Endothelial cell of umbilical vein (primary cell): ENCODE results near the gene CDH20. TPM values are rescaled to one million over a fixed set of nuclear protein-coding genes. Genes with fewer than 3 reads are reported as not detected.

Experiments
- BruUV-seq: library from RNA; stranded (reverse); fragments of 400-500 nt; replicated peaks from 2 replicates; lab custom pipeline; 2021; lab: Mats Ljungman, UMichigan
- CTCF ChIA-PET: fragments of 300-600, 350-600 bp; sonication (Branson Sonifier 250); formaldehyde crosslinking; loops from one replicate; lab custom pipeline; 2021; ENCODE audit warnings: antibody characterized with exemption, inconsistent platforms; lab: Charles Lee
- POLR2A ChIA-PET: fragments of 300-600, 350-600 bp; sonication (Branson Sonifier 250); formaldehyde crosslinking; loops from one replicate; lab custom pipeline; 2021; ENCODE audit warnings: antibody characterized with exemption, inconsistent platforms; lab: Charles Lee
- DNase-seq: peaks from one replicate; pipeline ENCODE4 v3.0.0-alpha.2; 2011; ENCODE audit warnings: low read depth, low spot score
- FAIRE-seq: peaks from 2 replicates; lab custom pipeline; 2011; peaks lifted over from hg19 to GRCh38; lab: Jason Lieb, UNC
- H2AFZ ChIP-seq: 2 replicates; pipeline ENCODE4 v1.6.0; 2012; ENCODE audit warnings: low read depth, low read length, control low read depth, inconsistent platforms
- H3K27ac ChIP-seq: 2 replicates; pipeline ENCODE4 v1.5.1; 2011; ENCODE audit warnings: low read depth, mild to moderate bottlenecking, control low read depth, low read length, moderate library complexity; ENCODE audit not compliant: insufficient read depth
- H3K27me3 ChIP-seq, 2 experiments: 2 replicates each; pipeline versions ENCODE4 v1.6.0 to v1.6.1; 2011; ENCODE audit warnings: low read length in 2 of 2, mixed read lengths in 1 of 2; ENCODE audit not compliant: control insufficient read depth in 2 of 2, insufficient read depth in 2 of 2
- H3K36me3 ChIP-seq, 2 experiments: 2 replicates in 1 of 2; 3 replicates in 1 of 2; pipeline ENCODE4 v1.5.1; 2011; ENCODE audit warnings: low read length in 2 of 2, mild to moderate bottlenecking in 1 of 2, moderate library complexity in 1 of 2; ENCODE audit not compliant: control insufficient read depth in 2 of 2, insufficient read depth in 2 of 2; ENCODE audit errors: extremely low read depth in 1 of 2
- H3K4me1 ChIP-seq: 3 replicates; pipeline ENCODE4 v1.5.1; 2011; ENCODE audit warnings: mild to moderate bottlenecking, low read length; ENCODE audit not compliant: control insufficient read depth, insufficient read depth; ENCODE audit errors: extremely low read depth
- H3K4me2 ChIP-seq: 2 replicates; pipeline ENCODE4 v1.6.1; 2011; ENCODE audit warnings: low read length, control low read depth, mixed read lengths; ENCODE audit not compliant: insufficient read depth
- H3K4me3 ChIP-seq, 3 experiments: fragments of 200-600 bp in 1 of 3; sonication (generic), shearing (Covaris generic) in 1 of 3; replicated peaks in 1 of 3; 2 replicates each; pipeline ENCODE4 v1.5.1; 2011 to 2016; ENCODE audit warnings: control low read depth in 3 of 3, low read length in 3 of 3, mild to moderate bottlenecking in 2 of 3, inconsistent platforms in 1 of 3, low read depth in 1 of 3, moderate library complexity in 1 of 3; ENCODE audit not compliant: insufficient read depth in 1 of 3
- H3K79me2 ChIP-seq: 2 replicates; pipeline ENCODE4 v1.6.0; 2012; ENCODE audit warnings: low read length, inconsistent platforms; ENCODE audit not compliant: control insufficient read depth, insufficient read depth
- H3K9ac ChIP-seq: replicated peaks from 2 replicates; pipeline ENCODE3; 2011; ENCODE audit warnings: low read length, control low read depth; ENCODE audit not compliant: insufficient read depth; ENCODE audit errors: extremely low read depth
- H3K9me1 ChIP-seq: replicated peaks from 3 replicates; pipeline ENCODE4 v1.6.0; 2011; ENCODE audit warnings: mild to moderate bottlenecking, low read length; ENCODE audit not compliant: control insufficient read depth, insufficient read depth; ENCODE audit errors: extremely low read depth
- H3K9me3 ChIP-seq: replicated peaks from 2 replicates; pipeline ENCODE4 v1.5.1; 2012; ENCODE audit warnings: low read length, inconsistent platforms; ENCODE audit not compliant: control insufficient read depth, insufficient read depth
- H4K20me1 ChIP-seq: replicated peaks from 2 replicates; pipeline ENCODE3; 2011; ENCODE audit warnings: mild to moderate bottlenecking, low read length; ENCODE audit not compliant: control insufficient read depth, insufficient read depth; ENCODE audit errors: extremely low read depth
- CTCF ChIP-seq, 2 donors: IDR thresholded peaks; 1 replicate in 1 of 2; 2 replicates in 1 of 2; pipeline ENCODE4 v1.5.1; 2011; ENCODE audit warnings: low read length in 2 of 2, mild to moderate bottlenecking in 2 of 2, moderate library complexity in 2 of 2, control low read depth in 1 of 2, inconsistent platforms in 1 of 2, low read depth in 1 of 2; ENCODE audit not compliant: insufficient read depth in 1 of 2; ENCODE audit errors: extremely low read depth in 1 of 2
- EZH2 ChIP-seq: IDR thresholded peaks from 2 replicates; pipeline ENCODE4 v1.6.1; 2012; ENCODE audit warnings: borderline replicate concordance, low read depth, mild to moderate bottlenecking, moderate library complexity, low read length, inconsistent platforms; ENCODE audit not compliant: severe bottlenecking
- FOS ChIP-seq: IDR thresholded peaks from 2 replicates; pipeline ENCODE4 v1.6.1; 2011; ENCODE audit warnings: mild to moderate bottlenecking, low read length, moderate library complexity, borderline replicate concordance; ENCODE audit not compliant: insufficient read depth
- GATA2 ChIP-seq: IDR thresholded peaks from 2 replicates; pipeline ENCODE4 v1.7.0; 2011; ENCODE audit warnings: low read depth, mild to moderate bottlenecking, moderate library complexity, mixed read lengths, low read length; ENCODE audit not compliant: insufficient read length, insufficient read depth
- JUN ChIP-seq: IDR thresholded peaks from 2 replicates; pipeline ENCODE4 v1.6.1; 2011; ENCODE audit warnings: borderline replicate concordance, low read depth; ENCODE audit not compliant: insufficient read length, insufficient read depth
- MYC ChIP-seq: IDR thresholded peaks from one replicate; pipeline ENCODE4 v1.6.1; 2011; ENCODE audit warnings: mild to moderate bottlenecking, low read depth, low read length
- POLR2A ChIP-seq: IDR thresholded peaks from 2 replicates; pipeline ENCODE4 v1.6.1; 2012; ENCODE audit warnings: low read depth, mild to moderate bottlenecking, control low read depth, low read length
- POLR2AphosphoS5 ChIP-seq: IDR thresholded peaks from 2 replicates; pipeline ENCODE4 v1.6.1; 2012; ENCODE audit warnings: low read depth, mild to moderate bottlenecking, control low read depth, low read length, moderate library complexity; ENCODE audit not compliant: insufficient read depth
- dilution Hi-C: fragments of 300-500 bp; cut with MboI; formaldehyde crosslinking; loops from one replicate; pipeline ENCODE4 v1.15.0; 2019; ENCODE audit warnings: low sequenced_read_pairs; ENCODE audit not compliant: extremely low pct_ligation_motif_present
- intact Hi-C: fragments of 100-400 bp; cut with micrococcal nuclease; formaldehyde crosslinking; loops from one replicate; pipeline ENCODE4 v1.10.0; 2022
- polyA plus RNA-seq, 4 experiments: library from polyadenylated mRNA; depleted of rRNA in 3 of 4; stranded (reverse) in 3 of 4; unstranded in 1 of 4; fragments of >200 nt; gene quantifications; 2 replicates each; pipeline versions ENCODE4 v1.2.1 to v1.2.3, GENCODE V29; 2011 to 2012; ENCODE audit warnings: missing spikeins in 1 of 4
- total RNA-seq: library from RNA; stranded (reverse); gene quantifications from 2 replicates; pipeline ENCODE4 v1.2.3, GENCODE V29; 2021
- TF ChIP-seq, protein P1 (sequence below): IDR thresholded peaks from 2 replicates; pipeline ENCODE4 v1.6.1; 2011; ENCODE audit not compliant: insufficient read depth, insufficient read length

CDH20 gene
- total and polyA plus RNA-seq, 2 donors (not counting 3 experiments of a cell fraction or from before 2014, with no cell fraction given) = not detected

DNA sequence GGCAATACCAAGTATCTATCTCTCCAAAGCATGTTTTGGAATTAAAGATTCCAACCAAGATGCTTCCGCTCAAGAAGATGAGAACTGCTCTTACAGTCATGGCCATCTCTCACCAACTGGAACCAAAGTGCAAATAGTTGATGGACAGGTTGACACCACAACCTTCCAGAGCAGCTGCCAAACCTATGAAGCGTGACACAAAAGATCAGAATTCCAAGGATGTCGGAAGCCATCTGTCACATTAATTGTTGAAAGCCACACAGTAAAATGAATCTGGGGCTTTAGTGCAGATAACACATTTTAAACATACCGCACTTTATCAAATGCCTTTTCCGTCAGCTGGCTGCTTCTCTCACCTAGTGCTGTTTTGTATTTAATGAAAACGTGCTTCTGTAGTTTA, 195.7 kb downstream of the CDH20 start:
- TF ChIP-seq EZH2 (no peak), MYC (no peak), JUN (no peak), GATA2 (no peak), FOS (no peak), CTCF (IDR thresholded peaks at IDR 0.05; ENCODE audit: extremely low read depth in 1 of 2, insufficient read depth in 1 of 2, low read depth in 1 of 2, low read length in 2 of 2) (no peak), POLR2A (no peak), POLR2AphosphoS5 (no peak)
- TF ChIP-seq, protein P1, sequence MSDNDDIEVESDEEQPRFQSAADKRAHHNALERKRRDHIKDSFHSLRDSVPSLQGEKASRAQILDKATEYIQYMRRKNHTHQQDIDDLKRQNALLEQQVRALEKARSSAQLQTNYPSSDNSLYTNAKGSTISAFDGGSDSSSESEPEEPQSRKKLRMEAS = no peak
- Histone ChIP-seq H4K20me1 (no peaks in the 10 kb centered on the region), H3K4me3 (no peak overlapping the region), H3K79me2 (no peaks in the 10 kb centered on the region), H2AFZ (no peak overlapping the region), H3K9me3 (no peaks in the 10 kb centered on the region), H3K27me3 (peaks cover 0 to 5% of the 10 kb centered on the region in 2 experiments), H3K27ac (no peak overlapping the region), H3K36me3 (no peaks in the 10 kb centered on the region), H3K4me1 (no peaks in the 10 kb centered on the region), H3K9ac (no peak overlapping the region), H3K4me2 (no peak overlapping the region), H3K9me1 (no peaks in the 10 kb centered on the region)
- intact Hi-C loops = no loop called here
- FAIRE-seq = no peak
- ChIA-PET CTCF (no interaction called here), POLR2A (no interaction called here)
- dilution Hi-C loops = no loop called here
- BruUV-seq = no TSS peak
- DNase-seq = no peak
